GM18858 (cell line): ENCODE results near the gene RGPD4.

Experiments used
- ATAC-seq: cut with Tn5 transposase; IDR thresholded peaks from one replicate; pipeline ENCODE4 v1.9.1; 2021; ENCODE audit not compliant: unreplicated experiment

RGPD4 gene

DNA sequence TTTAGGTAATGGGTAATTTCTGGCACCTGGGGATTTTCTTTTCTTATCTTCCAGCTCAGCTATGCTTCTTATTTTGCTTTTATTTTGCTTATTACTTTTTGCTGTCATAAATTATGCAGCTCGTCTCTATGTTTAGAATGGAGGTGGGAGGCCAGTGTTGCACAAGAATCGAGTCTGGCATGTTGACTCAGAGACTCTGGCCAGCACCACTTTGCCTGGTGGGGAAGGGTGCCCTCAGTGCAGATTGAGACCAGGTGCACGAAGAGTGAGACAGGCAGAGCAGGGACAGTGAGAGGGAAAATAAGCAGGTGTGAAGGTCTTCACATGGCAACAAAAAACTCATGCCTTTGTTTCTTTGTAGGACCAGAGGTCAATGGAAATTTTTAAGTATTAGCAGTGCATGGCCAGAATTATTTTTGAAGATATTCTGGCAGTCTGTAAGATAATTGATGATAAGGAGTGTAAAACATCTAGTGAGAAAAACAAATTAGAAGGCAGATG is 100.4 kb downstream of the RGPD4 start:
- ATAC-seq = no peak

DNA sequence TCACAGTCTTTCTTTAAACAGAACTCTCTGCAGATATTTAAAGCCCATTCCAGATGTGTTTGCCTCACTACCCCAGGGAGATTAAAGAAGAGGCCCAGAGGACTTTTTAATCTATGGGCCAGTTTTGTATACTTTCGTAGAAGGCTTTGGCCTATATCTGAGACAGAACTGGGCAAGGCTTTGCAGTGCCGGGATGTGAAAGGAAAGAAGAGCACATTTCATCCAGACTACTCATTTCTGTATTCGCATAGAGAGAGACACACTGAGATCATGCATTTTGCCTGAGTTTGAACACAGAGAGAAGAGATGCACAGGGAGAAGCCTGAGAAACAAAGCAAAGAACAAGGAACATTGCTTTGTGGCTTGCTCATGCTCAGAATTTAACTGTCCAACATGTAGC is 104.7 kb downstream of the RGPD4 start:
- no peak for ATAC-seq

DNA sequence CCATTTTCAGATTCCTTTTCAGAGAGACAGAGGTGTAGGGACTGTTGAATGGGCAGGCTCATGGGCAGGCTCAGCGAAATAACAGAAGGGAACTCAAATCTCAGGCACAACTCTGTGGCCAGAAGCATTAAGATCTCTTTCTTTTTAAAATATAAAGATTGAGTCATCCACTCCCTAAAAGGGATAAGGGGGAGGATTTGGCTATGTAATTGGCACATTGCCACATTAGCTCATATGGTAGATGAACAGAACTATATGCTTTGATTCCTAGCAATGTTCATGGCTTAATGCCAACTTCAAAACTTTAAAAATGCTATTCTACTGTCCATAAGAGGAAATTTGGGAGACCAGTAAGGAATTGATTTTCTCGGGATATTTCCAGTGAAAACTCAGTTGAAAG is 105.8 kb downstream of the RGPD4 start:
- no peak for ATAC-seq

DNA sequence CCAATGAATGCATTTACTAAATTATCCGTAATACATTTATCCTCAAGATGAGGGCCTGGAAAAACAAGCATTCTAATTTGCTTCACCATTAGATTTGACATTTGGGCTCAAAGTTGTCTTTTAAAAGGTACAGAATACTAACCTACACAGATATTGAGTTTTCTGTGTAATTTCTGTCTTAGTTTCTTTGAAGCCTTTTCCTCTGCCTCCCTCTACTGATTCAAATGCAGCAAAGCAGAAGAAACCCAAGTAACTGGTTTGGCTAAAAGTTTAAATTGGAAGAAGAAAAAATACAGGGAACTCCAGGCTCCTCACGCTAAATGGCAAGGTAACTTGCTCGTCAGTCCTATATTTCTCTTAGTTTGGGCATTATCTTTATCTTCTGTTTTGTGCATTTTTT is 106.3 kb downstream of the RGPD4 start:
- ATAC-seq = no peak

DNA sequence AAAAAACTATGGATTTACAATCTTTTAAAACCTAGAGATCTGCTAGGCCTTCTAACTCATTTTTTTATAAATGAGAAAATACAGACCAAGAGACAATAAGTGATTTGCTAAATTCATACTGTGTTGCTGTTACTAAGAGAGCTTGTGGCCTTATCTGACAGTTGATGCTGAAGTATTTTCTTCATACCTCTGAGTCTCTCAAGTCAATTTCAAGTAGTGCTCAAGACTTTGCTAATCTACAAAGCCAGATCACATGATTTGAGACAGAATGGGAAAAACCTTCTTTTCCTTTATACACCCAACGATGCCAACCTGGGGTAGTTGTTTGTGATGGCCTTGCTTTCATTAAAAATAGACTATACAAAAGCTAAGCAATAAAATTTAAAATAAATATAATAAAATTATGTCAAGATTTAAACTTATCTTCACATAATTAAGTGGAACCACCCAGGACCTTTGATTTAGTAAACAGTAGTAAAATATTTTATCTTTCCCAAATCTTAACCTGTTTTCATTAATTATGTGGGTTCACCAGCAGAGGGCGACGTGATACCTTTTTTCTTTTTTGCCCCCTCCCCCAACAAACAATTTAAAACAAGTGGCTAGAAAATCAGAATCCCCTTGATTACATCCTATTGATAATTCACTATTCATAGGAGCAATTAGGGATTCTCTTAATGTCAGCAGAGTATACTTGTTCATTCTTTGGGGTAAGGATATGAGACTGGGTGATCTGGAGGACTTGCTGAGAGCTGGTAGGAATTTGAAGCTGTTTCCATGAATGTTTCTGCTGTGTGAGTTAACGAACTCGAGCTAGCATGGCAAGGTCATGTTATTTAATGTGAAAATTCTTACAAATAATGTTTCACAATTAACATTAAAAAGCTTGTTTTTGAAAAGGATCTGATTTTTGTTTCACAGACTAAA is 110.0 kb downstream of the RGPD4 start:
- no peak for ATAC-seq
